A673 (cell line): ENCODE measurements around the gene HSH2D.

Source experiments
- CTCF ChIP-seq: fragments of 300-800, 200-600 bp; sonication (generic); conservative IDR thresholded peaks from 2 replicates; pipeline ENCODE4 v1.5.1; 2017; ENCODE audit warnings: low read depth, mild to moderate bottlenecking, antibody characterized with exemption, low read length, moderate library complexity, mixed read lengths
- EZH2 ChIP-seq: fragments of 200-600 bp; sonication (generic); IDR thresholded peaks from 2 replicates; pipeline ENCODE4 v1.6.1; 2017; ENCODE audit warnings: borderline replicate concordance, low read depth, mild to moderate bottlenecking, mixed read lengths, antibody characterized with exemption, low read length; ENCODE audit not compliant: poor library complexity, severe bottlenecking

DNA sequence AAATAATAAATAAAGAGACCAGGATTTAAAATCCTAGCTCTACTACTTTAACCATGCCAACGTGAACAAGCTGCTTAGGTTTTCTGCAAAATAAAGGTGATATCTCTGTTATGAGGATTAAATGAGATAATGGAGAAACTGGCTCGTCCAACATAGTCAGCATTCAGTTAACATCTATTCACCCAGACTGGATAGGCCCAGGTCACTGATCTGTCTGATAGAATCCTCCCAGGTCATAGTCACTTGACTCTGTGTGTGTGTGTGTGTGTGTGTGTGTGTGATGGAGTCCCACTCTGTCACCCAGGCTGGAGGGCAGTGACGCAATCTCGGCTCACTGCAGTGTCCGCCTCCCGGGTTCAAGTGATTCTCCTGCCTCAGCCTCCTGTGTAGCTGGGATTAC lies 44.7 kb upstream of the HSH2D start:
- TF ChIP-seq CTCF (no peak), EZH2 (no peak)
